ENCODE results near the gene SCAMP5.

Gene SCAMP5

GRCh38 chr15:75023181-75023871, 28.0 kb downstream of the SCAMP5 start, which contains the start of gene PPCDC:
TSS of gene PPCDC (plus strand) at chr15:75023590. CDS start at chr15:75028319, 4,729 bp downstream.
- DNase-seq (ENCODE audit: low read depth) = peak; percentile 90

GRCh38 chr15:75023872-75024636, 28.7 kb downstream of the SCAMP5 start:
- DNase-seq (ENCODE audit: low read depth) = no peak

- no peak for DNase-seq (ENCODE audit: low read depth)
These were observed 29.7 kb downstream of the SCAMP5 start for GRCh38 chr15:75025107-75025506.

- no peak for DNase-seq (ENCODE audit: low read depth)
These were observed 30.3 kb downstream of the SCAMP5 start for GRCh38 chr15:75025548-75026260.

- no peak for DNase-seq (ENCODE audit: low read depth)
These were observed 32.2 kb downstream of the SCAMP5 start for GRCh38 chr15:75027551-75027950.

GRCh38 chr15:75028991-75029377, 33.6 kb downstream of the SCAMP5 start:
- DNase-seq (ENCODE audit: low read depth) = no peak

GRCh38 chr15:75029378-75030022, 34.1 kb downstream of the SCAMP5 start:
- DNase-seq (ENCODE audit: low read depth) = peak; percentile 82

GRCh38 chr15:75030023-75030413, 34.7 kb downstream of the SCAMP5 start:
- DNase-seq (ENCODE audit: low read depth) = peak; percentile 32

GRCh38 chr15:75030424-75030823, 35.1 kb downstream of the SCAMP5 start:
- no peak for DNase-seq (ENCODE audit: low read depth)

GRCh38 chr15:75031848-75032247, 36.5 kb downstream of the SCAMP5 start:
- no peak for DNase-seq (ENCODE audit: low read depth)

- DNase-seq (ENCODE audit: low read depth) = no peak
These were observed 37.0 kb downstream of the SCAMP5 start for GRCh38 chr15:75032395-75032794.

GRCh38 chr15:75033809-75034208, 38.4 kb downstream of the SCAMP5 start:
- DNase-seq (ENCODE audit: low read depth) = no peak

GRCh38 chr15:75034615-75035014, 39.3 kb downstream of the SCAMP5 start:
- DNase-seq (ENCODE audit: low read depth) = no peak

- no peak for DNase-seq (ENCODE audit: low read depth)
These were observed 40.9 kb downstream of the SCAMP5 start for GRCh38 chr15:75036212-75036616.

GRCh38 chr15:75037685-75038084, 42.3 kb downstream of the SCAMP5 start:
- DNase-seq (ENCODE audit: low read depth) = no peak

- DNase-seq (ENCODE audit: low read depth) = no peak
These were observed 42.9 kb downstream of the SCAMP5 start for GRCh38 chr15:75038231-75038630.

- DNase-seq (ENCODE audit: low read depth) = no peak
These were observed 47.6 kb downstream of the SCAMP5 start for GRCh38 chr15:75042730-75043508.

- peak; percentile 99 for DNase-seq (ENCODE audit: low read depth)
These were observed 48.3 kb downstream of the SCAMP5 start for GRCh38 chr15:75043509-75044257.

- no peak for DNase-seq (ENCODE audit: low read depth)
These were observed 49.0 kb downstream of the SCAMP5 start for GRCh38 chr15:75044258-75044878.

- no peak for DNase-seq (ENCODE audit: low read depth)
These were observed 50.1 kb downstream of the SCAMP5 start for GRCh38 chr15:75045332-75046015.

Measured in stromal cell of bone marrow (primary cell).